Suprapubic skin (tissue), 2 donors: ENCODE measurements around the gene PHETA2.

ENCODE experiments used
- EP300 ChIP-seq: sonication (generic); formaldehyde crosslinking; IDR thresholded peaks from one replicate; pipeline ENCODE4 v1.6.1; 2017; ENCODE audit warnings: antibody characterized with exemption
- POLR2A ChIP-seq, 2 donors: fragments of 450-650 bp; IDR thresholded peaks; one replicate each; pipeline ENCODE4 v1.6.1; 2017; ENCODE audit warnings: antibody characterized with exemption in 2 of 2, mild to moderate bottlenecking in 2 of 2, moderate library complexity in 2 of 2

DNA sequence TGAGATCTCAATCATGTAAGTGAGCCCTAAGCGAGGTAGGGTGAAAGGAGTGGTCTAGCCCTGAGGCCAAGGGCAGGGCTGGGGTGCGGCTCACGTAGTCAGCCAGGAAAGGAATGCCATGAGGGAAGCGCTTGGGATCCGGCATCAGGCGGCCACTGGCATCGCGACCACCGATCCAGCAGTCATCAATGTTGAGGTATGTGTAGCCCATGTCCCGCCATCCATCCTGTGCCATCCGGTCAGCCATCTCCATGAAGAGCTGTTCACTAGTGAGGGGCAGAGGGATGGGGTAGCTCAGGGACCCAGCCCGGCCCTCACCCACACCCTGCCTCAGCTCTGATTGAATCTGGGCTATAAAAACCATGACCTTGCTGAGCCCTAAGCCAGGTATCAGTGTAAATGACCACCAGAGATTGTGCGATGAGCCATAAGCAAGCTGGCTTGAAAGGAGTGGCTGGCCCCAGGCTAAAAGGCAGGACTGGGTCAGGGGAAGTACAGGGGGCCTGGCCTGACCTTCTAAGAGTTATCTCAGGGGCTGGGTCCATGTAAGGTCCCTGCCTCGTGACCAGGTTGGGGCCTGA is 6.3 kb upstream of the PHETA2 start:
- TF ChIP-seq EP300 = no peak
- TF ChIP-seq POLR2A (IDR thresholded peaks at IDR 0.05) = no peak
